ENCODE results near the gene TEAD1.

The TEAD1 gene

GRCh38 chr11:12792018-12792417 is 117.8 kb downstream of the TEAD1 start:
- H3K9me3 ChIP-seq (replicated peaks; ENCODE audit: insufficient read depth, low read length): no peaks in the 10 kb centered on the region
- peaks cover 52% of the 10 kb centered on the region for H3K79me2 ChIP-seq (ENCODE audit: low read length)
- no peaks in the 10 kb centered on the region for H3K9me2 ChIP-seq (replicated peaks; ENCODE audit: insufficient read depth, low read length)
- H3K27ac ChIP-seq (ENCODE audit: low read length): no peak overlapping the region
- H3K4me3 ChIP-seq (ENCODE audit: low read length): no peak overlapping the region
- H3K36me3 ChIP-seq (replicated peaks; ENCODE audit: insufficient read depth, low read length): no peaks in the 10 kb centered on the region
- no peak for DNase-seq
- H3K4me1 ChIP-seq (ENCODE audit: low read length): no peaks in the 10 kb centered on the region
- no peak overlapping the region for H2AFZ ChIP-seq (ENCODE audit: low read length)
- H3F3A ChIP-seq (ENCODE audit: insufficient read depth, low read length): no peaks in the 10 kb centered on the region
- no peaks in the 10 kb centered on the region for H3K27me3 ChIP-seq (replicated peaks; ENCODE audit: insufficient read depth, low read length)
- TF ChIP-seq CTCF (IDR thresholded peaks at IDR 0.05; ENCODE audit: low read length) (no peak), EZH2 (optimal IDR thresholded peaks at IDR 0.05; ENCODE audit: low read depth, low read length) (no peak), EZH2phosphoT487 (IDR thresholded peaks at IDR 0.05; ENCODE audit: low read length) (no peak)
- no peak overlapping the region for H3K9ac ChIP-seq (ENCODE audit: low read length)
- H3K4me2 ChIP-seq (ENCODE audit: low read depth, low read length): no peak overlapping the region
- no peaks in the 10 kb centered on the region for H4K20me1 ChIP-seq (ENCODE audit: insufficient read depth, low read length)

- no peaks in the 10 kb centered on the region for H3K9me3 ChIP-seq (replicated peaks; ENCODE audit: insufficient read depth, low read length)
- no peaks in the 10 kb centered on the region for H3K36me3 ChIP-seq (replicated peaks; ENCODE audit: insufficient read depth, low read length)
- no peak for TF ChIP-seq EZH2phosphoT487 (IDR thresholded peaks at IDR 0.05; ENCODE audit: low read length)
- TF ChIP-seq CTCF (IDR thresholded peaks at IDR 0.05; ENCODE audit: low read length): no peak
- no peak for TF ChIP-seq EZH2 (optimal IDR thresholded peaks at IDR 0.05; ENCODE audit: low read depth, low read length)
- H3F3A ChIP-seq (ENCODE audit: insufficient read depth, low read length): no peaks in the 10 kb centered on the region
- H3K9ac ChIP-seq (ENCODE audit: low read length): no peak overlapping the region
- no peaks in the 10 kb centered on the region for H4K20me1 ChIP-seq (ENCODE audit: insufficient read depth, low read length)
- H3K4me2 ChIP-seq (ENCODE audit: low read depth, low read length): no peak overlapping the region
- 0 out of 2 replicates have a peak, but pooled peaks cover under 1% of the 10 kb centered on the region for H3K4me1 ChIP-seq (ENCODE audit: low read length)
- H3K9me2 ChIP-seq (replicated peaks; ENCODE audit: insufficient read depth, low read length): no peaks in the 10 kb centered on the region
- peaks cover 52% of the 10 kb centered on the region for H3K79me2 ChIP-seq (ENCODE audit: low read length)
- no peak overlapping the region for H2AFZ ChIP-seq (ENCODE audit: low read length)
- H3K4me3 ChIP-seq (ENCODE audit: low read length): no peak overlapping the region
- H3K27ac ChIP-seq (ENCODE audit: low read length): no peak overlapping the region
- no peak for DNase-seq
- H3K27me3 ChIP-seq (replicated peaks; ENCODE audit: insufficient read depth, low read length): no peaks in the 10 kb centered on the region
Observed at GRCh38 chr11:12792590-12792989, 118.4 kb downstream of the TEAD1 start.

- no peaks in the 10 kb centered on the region for H4K20me1 ChIP-seq (ENCODE audit: insufficient read depth, low read length)
- peaks cover 56% of the 10 kb centered on the region for H3K79me2 ChIP-seq (ENCODE audit: low read length)
- DNase-seq: no peak
- no peaks in the 10 kb centered on the region for H3K9me2 ChIP-seq (replicated peaks; ENCODE audit: insufficient read depth, low read length)
- H3K4me2 ChIP-seq (ENCODE audit: low read depth, low read length): no peak overlapping the region
- H3K9me3 ChIP-seq (replicated peaks; ENCODE audit: insufficient read depth, low read length): no peaks in the 10 kb centered on the region
- H3K9ac ChIP-seq (ENCODE audit: low read length): no peak overlapping the region
- H3K36me3 ChIP-seq (replicated peaks; ENCODE audit: insufficient read depth, low read length): no peaks in the 10 kb centered on the region
- no peaks in the 10 kb centered on the region for H3K27me3 ChIP-seq (replicated peaks; ENCODE audit: insufficient read depth, low read length)
- no peak overlapping the region for H3K27ac ChIP-seq (ENCODE audit: low read length)
- no peaks in the 10 kb centered on the region for H3F3A ChIP-seq (ENCODE audit: insufficient read depth, low read length)
- H3K4me3 ChIP-seq (ENCODE audit: low read length): no peak overlapping the region
- TF ChIP-seq CTCF (IDR thresholded peaks at IDR 0.05; ENCODE audit: low read length) (no peak), EZH2phosphoT487 (IDR thresholded peaks at IDR 0.05; ENCODE audit: low read length) (no peak), EZH2 (optimal IDR thresholded peaks at IDR 0.05; ENCODE audit: low read depth, low read length) (no peak)
- no peak overlapping the region for H2AFZ ChIP-seq (ENCODE audit: low read length)
- H3K4me1 ChIP-seq (ENCODE audit: low read length): 0 out of 2 replicates have a peak, but pooled peaks cover 5% of the 10 kb centered on the region
Observed at GRCh38 chr11:12793065-12793464, 118.8 kb downstream of the TEAD1 start.
